Loucy (cell line): ENCODE measurements around the gene EDC3.

ENCODE experiments used
- H2AFZ ChIP-seq: fragments of 200-600 bp; sonication (generic); 2 replicates; pipeline ENCODE4 v1.6.0; 2016; ENCODE audit warnings: antibody characterized with exemption, mild to moderate bottlenecking, low read length, moderate library complexity
- H3F3A ChIP-seq: fragments of 200-600 bp; 2 replicates; pipeline ENCODE4 v1.6.0; 2016; ENCODE audit warnings: antibody characterized with exemption, low read depth, mild to moderate bottlenecking
- H3K27me3 ChIP-seq: fragments of 200-600 bp; sonication (generic); 2 replicates; pipeline ENCODE4 v1.6.1; 2014; ENCODE audit warnings: low read length, mild to moderate bottlenecking; ENCODE audit not compliant: insufficient read depth, poor library complexity, severe bottlenecking
- H3K36me3 ChIP-seq: fragments of 200-600 bp; sonication (generic); 2 replicates; pipeline ENCODE4 v1.6.1; 2016; ENCODE audit warnings: low read length; ENCODE audit not compliant: insufficient read depth
- H3K4me1 ChIP-seq: fragments of 200-600 bp; sonication (generic); 2 replicates; pipeline ENCODE4 v1.5.1; 2014; ENCODE audit warnings: low read length, mild to moderate bottlenecking; ENCODE audit not compliant: insufficient read depth, poor library complexity, severe bottlenecking
- H3K4me2 ChIP-seq: fragments of 200-600 bp; sonication (generic); 2 replicates; pipeline ENCODE4 v1.6.0; 2014; ENCODE audit warnings: antibody characterized with exemption, low read length, low read depth, mild to moderate bottlenecking; ENCODE audit not compliant: poor library complexity, severe bottlenecking
- H3K4me3 ChIP-seq: fragments of 200-600 bp; sonication (generic); 2 replicates; pipeline ENCODE4 v1.5.1; 2014; ENCODE audit warnings: low read length, mild to moderate bottlenecking, mixed read lengths; ENCODE audit not compliant: poor library complexity, severe bottlenecking
- H3K79me2 ChIP-seq: fragments of 200-600 bp; sonication (generic); 2 replicates; pipeline ENCODE4 v1.6.1; 2014; ENCODE audit warnings: low read length; ENCODE audit not compliant: insufficient read depth
- H3K9ac ChIP-seq: fragments of 200-600 bp; sonication (generic); 2 replicates; pipeline ENCODE4 v1.6.0; 2014; ENCODE audit warnings: mild to moderate bottlenecking, low read depth, low read length, moderate library complexity; ENCODE audit not compliant: poor library complexity, severe bottlenecking
- H3K9me2 ChIP-seq: fragments of 200-600 bp; sonication (generic); replicated peaks from 2 replicates; pipeline ENCODE4 v1.6.1; 2016; ENCODE audit warnings: low read depth, low read length, mixed read lengths
- H3K9me3 ChIP-seq: fragments of 200-600 bp; sonication (generic); 2 replicates; pipeline ENCODE4 v1.6.1; 2014; ENCODE audit warnings: mild to moderate bottlenecking, antibody characterized with exemption, low read length, low read depth; ENCODE audit not compliant: insufficient read depth
- H4K20me1 ChIP-seq: fragments of 200-600 bp; sonication (generic); 2 replicates; pipeline ENCODE4 v1.6.0; 2014; ENCODE audit warnings: antibody characterized with exemption, low read length, mild to moderate bottlenecking; ENCODE audit not compliant: insufficient read depth, poor library complexity, severe bottlenecking
- EZH2phosphoT487 ChIP-seq: fragments of 200-600 bp; IDR thresholded peaks from 2 replicates; pipeline ENCODE4 v1.6.1; 2018; ENCODE audit warnings: antibody characterized with exemption, mild to moderate bottlenecking, moderate library complexity, borderline replicate concordance
- TF ChIP-seq, protein P1 (sequence below): fragments of 200-600 bp; sonication (generic); conservative IDR thresholded peaks from 2 replicates; pipeline ENCODE4 v1.5.1; 2014; ENCODE audit warnings: mild to moderate bottlenecking, antibody characterized with exemption, low read length

Gene EDC3

GRCh38 chr15:74611834-74612233 lies 84.0 kb downstream of the EDC3 start:
- TF ChIP-seq EZH2phosphoT487: no peak
- TF ChIP-seq, protein P1, sequence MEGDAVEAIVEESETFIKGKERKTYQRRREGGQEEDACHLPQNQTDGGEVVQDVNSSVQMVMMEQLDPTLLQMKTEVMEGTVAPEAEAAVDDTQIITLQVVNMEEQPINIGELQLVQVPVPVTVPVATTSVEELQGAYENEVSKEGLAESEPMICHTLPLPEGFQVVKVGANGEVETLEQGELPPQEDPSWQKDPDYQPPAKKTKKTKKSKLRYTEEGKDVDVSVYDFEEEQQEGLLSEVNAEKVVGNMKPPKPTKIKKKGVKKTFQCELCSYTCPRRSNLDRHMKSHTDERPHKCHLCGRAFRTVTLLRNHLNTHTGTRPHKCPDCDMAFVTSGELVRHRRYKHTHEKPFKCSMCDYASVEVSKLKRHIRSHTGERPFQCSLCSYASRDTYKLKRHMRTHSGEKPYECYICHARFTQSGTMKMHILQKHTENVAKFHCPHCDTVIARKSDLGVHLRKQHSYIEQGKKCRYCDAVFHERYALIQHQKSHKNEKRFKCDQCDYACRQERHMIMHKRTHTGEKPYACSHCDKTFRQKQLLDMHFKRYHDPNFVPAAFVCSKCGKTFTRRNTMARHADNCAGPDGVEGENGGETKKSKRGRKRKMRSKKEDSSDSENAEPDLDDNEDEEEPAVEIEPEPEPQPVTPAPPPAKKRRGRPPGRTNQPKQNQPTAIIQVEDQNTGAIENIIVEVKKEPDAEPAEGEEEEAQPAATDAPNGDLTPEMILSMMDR: no peak
- no peak overlapping the region for H3K4me3 ChIP-seq

GRCh38 chr15:74611341-74611740 lies 84.5 kb downstream of the EDC3 start:
- H4K20me1 ChIP-seq: peaks cover 7% of the 10 kb centered on the region
- H3K9ac ChIP-seq: no peak overlapping the region
- H2AFZ ChIP-seq: no peak overlapping the region
- H3K27me3 ChIP-seq: no peaks in the 10 kb centered on the region
- no peaks in the 10 kb centered on the region for H3K9me3 ChIP-seq
- H3F3A ChIP-seq: no peaks in the 10 kb centered on the region
- peaks cover 8% of the 10 kb centered on the region for H3K4me1 ChIP-seq
- H3K4me2 ChIP-seq: no peak overlapping the region
- H3K4me3 ChIP-seq: no peak overlapping the region
- no peaks in the 10 kb centered on the region for H3K9me2 ChIP-seq
- no peak for TF ChIP-seq EZH2phosphoT487
- TF ChIP-seq, protein P1: no peak
- H3K36me3 ChIP-seq: no peaks in the 10 kb centered on the region
- peaks cover 8% of the 10 kb centered on the region for H3K79me2 ChIP-seq

More at GRCh38 chr15:74611834-74612233, 84.0 kb downstream of the EDC3 start:
- Histone ChIP-seq H3K9ac (no peak overlapping the region), H3K27me3 (no peaks in the 10 kb centered on the region), H4K20me1 (peaks cover 11% of the 10 kb centered on the region), H2AFZ (no peak overlapping the region), H3K9me3 (no peaks in the 10 kb centered on the region), H3K4me1 (peaks cover 13% of the 10 kb centered on the region), H3F3A (no peaks in the 10 kb centered on the region), H3K9me2 (no peaks in the 10 kb centered on the region), H3K79me2 (peaks cover 13% of the 10 kb centered on the region), H3K36me3 (no peaks in the 10 kb centered on the region), H3K4me2 (no peak overlapping the region)

DNA sequence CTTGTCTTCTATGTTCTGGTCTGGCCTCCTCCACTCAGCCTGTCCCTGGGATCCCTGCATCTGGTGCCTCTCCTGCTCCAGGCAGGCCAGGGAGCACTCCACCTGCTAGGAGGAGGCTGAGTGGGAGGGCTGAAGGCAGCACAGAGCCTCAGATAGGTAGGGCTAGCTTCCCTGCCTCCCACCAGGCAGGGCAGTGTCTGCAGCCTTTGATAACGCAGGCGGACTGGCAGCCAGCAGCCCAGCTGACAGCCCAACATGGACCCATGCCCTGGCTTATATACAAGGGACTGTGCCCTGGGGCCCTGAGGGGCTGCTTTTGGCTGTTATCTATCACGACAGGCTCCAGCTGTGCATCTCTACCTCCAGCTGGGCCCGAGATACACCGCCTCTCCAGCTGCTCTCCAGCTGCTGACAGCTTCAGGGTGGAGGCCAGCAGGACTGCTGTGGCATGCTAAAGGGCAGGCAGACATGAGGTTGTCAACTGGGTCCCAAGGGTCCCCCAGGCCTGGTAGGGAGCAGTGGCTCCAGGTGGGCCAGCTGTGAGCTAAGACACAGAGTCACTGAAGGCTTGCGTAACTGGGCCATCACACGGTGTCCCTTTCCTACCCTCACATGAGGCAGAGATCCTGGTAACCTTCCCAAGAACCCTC lies 85.4 kb downstream of the EDC3 start:
- H3K9me3 ChIP-seq: no peaks in the 10 kb centered on the region
- peaks cover 7% of the 10 kb centered on the region for H3K4me1 ChIP-seq
- H3K9ac ChIP-seq: no peak overlapping the region
- H2AFZ ChIP-seq: no peak overlapping the region
- H3K79me2 ChIP-seq: no peaks in the 10 kb centered on the region
- H3K4me2 ChIP-seq: no peak overlapping the region
- no peaks in the 10 kb centered on the region for H3F3A ChIP-seq
- H3K36me3 ChIP-seq: no peaks in the 10 kb centered on the region
- no peaks in the 10 kb centered on the region for H4K20me1 ChIP-seq
- H3K4me3 ChIP-seq: no peak overlapping the region
- H3K9me2 ChIP-seq: no peaks in the 10 kb centered on the region
- H3K27me3 ChIP-seq: no peaks in the 10 kb centered on the region
- TF ChIP-seq, protein P1: no peak
- no peak for TF ChIP-seq EZH2phosphoT487
